Natural killer cell (primary cell): ENCODE data around the gene ARID5B. TPM values are rescaled to one million over a fixed set of nuclear protein-coding genes. Genes with fewer than 3 reads are reported as not detected.
A peak's percentile ranks its signal among the peaks of the same experiment; 100 is the strongest.

Experiments
- ATAC-seq, 3 donors: fragments of 150-1000 bp in 2 of 3; fragments of 200-7000 bp in 1 of 3; cut with Tn5 transposase; 1 replicate in 1 of 3; 2 replicates in 2 of 3; pipeline ENCODE4 v1.10.0; 2021; ENCODE audit warnings: mild to moderate bottlenecking in 2 of 3, moderate library complexity in 2 of 3
- DNase-seq, 2 donors: peaks; one replicate each; pipeline versions ENCODE4 v3.0.0 to v3.0.0-alpha.2; 2013 to 2021; ENCODE audit warnings: mixed read lengths in 1 of 2
- H3K27ac ChIP-seq: one replicate; pipeline ENCODE4 v1.5.1; 2013; ENCODE audit warnings: mild to moderate bottlenecking, low read length
- H3K27me3 ChIP-seq: one replicate; pipeline ENCODE4 v1.6.1; 2013; ENCODE audit warnings: low read length; ENCODE audit not compliant: control insufficient read depth, insufficient read depth
- H3K36me3 ChIP-seq: one replicate; pipeline ENCODE4 v1.6.1; 2013; ENCODE audit warnings: low read length; ENCODE audit not compliant: control insufficient read depth, insufficient read depth
- H3K4me1 ChIP-seq: one replicate; pipeline ENCODE4 v1.6.1; 2013; ENCODE audit warnings: low read length; ENCODE audit not compliant: control insufficient read depth, insufficient read depth
- H3K4me3 ChIP-seq: one replicate; pipeline ENCODE4 v1.5.1; 2013; ENCODE audit warnings: low read length
- H3K9me3 ChIP-seq: one replicate; pipeline ENCODE4 v1.6.1; 2013; ENCODE audit warnings: low read length; ENCODE audit not compliant: control insufficient read depth, insufficient read depth
- H3K27ac Mint-ChIP-seq, 2 donors: one replicate each; pipeline ENCODE4 v1.8.0; 2022; ENCODE audit warnings: mild to moderate bottlenecking in 2 of 2, mixed read lengths in 2 of 2, moderate library complexity in 1 of 2
- H3K27me3 Mint-ChIP-seq, 2 donors: one replicate each; pipeline ENCODE4 v1.8.0; 2022; ENCODE audit warnings: low read depth in 2 of 2, mixed read lengths in 2 of 2
- H3K36me3 Mint-ChIP-seq: one replicate; pipeline ENCODE4 v1.8.0; 2022; ENCODE audit warnings: mixed read lengths
- H3K4me1 Mint-ChIP-seq, 2 donors: one replicate each; pipeline ENCODE4 v1.8.0; 2022; ENCODE audit warnings: mixed read lengths in 2 of 2
- H3K4me3 Mint-ChIP-seq: one replicate; pipeline ENCODE4 v1.8.0; 2022; ENCODE audit warnings: mild to moderate bottlenecking, moderate library complexity, mixed read lengths
- H3K9me3 Mint-ChIP-seq, 2 donors: one replicate each; pipeline ENCODE4 v1.8.0; 2022; ENCODE audit warnings: mixed read lengths in 2 of 2
- CTCF ChIP-seq: fragments of 200-600 bp; IDR thresholded peaks from one replicate; pipeline ENCODE4 v1.8.0; 2022; ENCODE audit warnings: antibody characterized with exemption
- WGBS: methylation state at CpG from one replicate; pipeline ENCODE4 v1.1.7; 2013; ENCODE audit warnings: missing lambda C conversion rate; ENCODE audit not compliant: insufficient coverage; 5-methylcytosine and 5-hydroxymethylcytosine counted together
- intact Hi-C: fragments of 100-400 bp; cut with micrococcal nuclease; formaldehyde crosslinking; loops from one replicate; pipeline ENCODE4 v1.14.2; 2022
- total RNA-seq, 4 donors: library from RNA; stranded (reverse); fragments of 120-200 nt in 1 of 4; gene quantifications; one replicate each; pipeline versions ENCODE4 v1.2.3 to v1.2.4, GENCODE V29; 2013 to 2022

The ARID5B gene
- total RNA-seq, 3 donors from 2014 or later (not counting 1 experiment from before 2014, with no cell fraction given): 22.3 to 44.3 (median 31.3) TPM

- no peak for DNase-seq
- no CpG with 5 or more reads among the region's 3 CpGs for WGBS
- peaks cover 57 to 75% of the 10 kb centered on the region in 2 donors for H3K4me1 Mint-ChIP-seq
- TF ChIP-seq CTCF: no peak
- H3K27ac ChIP-seq: no peak overlapping the region
- no peak overlapping the region for H3K4me3 ChIP-seq
- no peak overlapping the region for H3K4me3 Mint-ChIP-seq
- H3K27me3 Mint-ChIP-seq: no peaks in the 10 kb centered on the region
- no peaks in the 10 kb centered on the region for H3K27me3 ChIP-seq
- intact Hi-C loops: no loop called here
- no peaks in the 10 kb centered on the region for H3K9me3 Mint-ChIP-seq
- H3K4me1 ChIP-seq: peaks cover 18% of the 10 kb centered on the region
- H3K9me3 ChIP-seq: no peaks in the 10 kb centered on the region
- H3K36me3 ChIP-seq: peaks cover 8% of the 10 kb centered on the region
- H3K36me3 Mint-ChIP-seq: no peaks in the 10 kb centered on the region
- ATAC-seq: no peak
- H3K27ac Mint-ChIP-seq: no peak overlapping the region
Measured at GRCh38 chr10:61965703-61966395, 64.3 kb downstream of the ARID5B start.

- TF ChIP-seq CTCF: no peak
- Mint-ChIP-seq H3K27me3 (no peaks in the 10 kb centered on the region), H3K9me3 (no peaks in the 10 kb centered on the region), H3K36me3 (no peaks in the 10 kb centered on the region), H3K4me3 (no peak overlapping the region), H3K27ac (no peak overlapping the region), H3K4me1 (peaks cover 48 to 67% of the 10 kb centered on the region in 2 donors)
- H3K27ac ChIP-seq: no peak overlapping the region
- H3K9me3 ChIP-seq: no peaks in the 10 kb centered on the region
- H3K4me3 ChIP-seq: no peak overlapping the region
- ATAC-seq: no peak
- intact Hi-C loops: no loop called here
- 79% methylated on average over 3 of the region's 4 CpGs for WGBS
- no peak for DNase-seq
- H3K27me3 ChIP-seq: no peaks in the 10 kb centered on the region
- H3K4me1 ChIP-seq: peaks cover 7% of the 10 kb centered on the region
- peaks cover 8% of the 10 kb centered on the region for H3K36me3 ChIP-seq
Measured at GRCh38 chr10:61967298-61967697, 65.8 kb downstream of the ARID5B start.

- Mint-ChIP-seq H3K4me3 (no peak overlapping the region), H3K9me3 (no peaks in the 10 kb centered on the region), H3K36me3 (no peaks in the 10 kb centered on the region), H3K4me1 (peaks cover 32 to 64% of the 10 kb centered on the region in 2 donors), H3K27ac (peak overlapping the region; percentile 4 to 69), H3K27me3 (no peaks in the 10 kb centered on the region)
- ATAC-seq (no peak), DNase-seq (no peak)
- Histone ChIP-seq H3K4me1 (no peaks in the 10 kb centered on the region), H3K27ac (no peak overlapping the region), H3K9me3 (no peaks in the 10 kb centered on the region), H3K27me3 (no peaks in the 10 kb centered on the region), H3K36me3 (peaks cover 8% of the 10 kb centered on the region), H3K4me3 (no peak overlapping the region)
- intact Hi-C loops: no loop called here
- TF ChIP-seq CTCF: no peak
- WGBS: 94% methylated on average over 6 of the region's 6 CpGs
Measured at GRCh38 chr10:61970182-61971002, 68.9 kb downstream of the ARID5B start.
